ENCODE data around the gene CARNS1.
A peak's percentile ranks its signal among the peaks of the same experiment; 100 is the strongest.

Gene CARNS1

DNA sequence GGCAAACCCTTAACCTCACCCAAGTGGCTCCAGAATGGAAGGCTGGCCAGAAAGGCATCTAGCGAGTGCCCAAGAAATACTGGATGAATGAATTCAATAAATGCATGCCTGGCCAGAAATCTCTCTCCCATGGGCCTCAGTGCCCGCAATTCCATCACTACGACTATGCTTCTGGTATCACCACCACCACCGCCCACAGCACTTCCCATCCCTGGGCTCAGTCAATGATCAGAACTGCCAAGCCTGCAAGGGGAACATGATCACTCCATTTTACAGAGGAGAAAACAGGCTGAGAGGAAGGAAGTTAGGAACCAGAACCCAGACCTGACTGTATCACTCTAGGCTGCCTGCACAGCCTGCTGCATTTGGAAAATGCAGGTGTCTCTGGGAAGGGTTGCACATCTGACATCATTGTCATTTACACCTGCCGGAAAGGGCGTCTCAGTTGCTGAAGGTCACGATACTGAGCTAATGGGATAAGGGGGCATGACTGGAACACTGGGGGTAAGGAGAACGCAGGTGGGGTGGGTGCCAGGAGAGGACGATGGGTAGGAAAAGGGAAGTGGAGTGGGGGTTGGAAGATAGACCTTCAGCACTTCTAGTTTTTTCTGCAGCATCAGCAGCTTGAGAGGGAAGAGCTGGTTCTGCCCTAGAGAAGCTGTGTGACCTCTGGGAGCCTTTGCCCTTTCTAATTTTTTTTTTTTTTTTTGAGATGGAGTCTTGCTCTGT lies 33.8 kb downstream of the CARNS1 start:
- no peak overlapping the region for H3K4me3 ChIP-seq
- H3K27ac ChIP-seq, result no peak overlapping the region
- TF ChIP-seq, protein P1, sequence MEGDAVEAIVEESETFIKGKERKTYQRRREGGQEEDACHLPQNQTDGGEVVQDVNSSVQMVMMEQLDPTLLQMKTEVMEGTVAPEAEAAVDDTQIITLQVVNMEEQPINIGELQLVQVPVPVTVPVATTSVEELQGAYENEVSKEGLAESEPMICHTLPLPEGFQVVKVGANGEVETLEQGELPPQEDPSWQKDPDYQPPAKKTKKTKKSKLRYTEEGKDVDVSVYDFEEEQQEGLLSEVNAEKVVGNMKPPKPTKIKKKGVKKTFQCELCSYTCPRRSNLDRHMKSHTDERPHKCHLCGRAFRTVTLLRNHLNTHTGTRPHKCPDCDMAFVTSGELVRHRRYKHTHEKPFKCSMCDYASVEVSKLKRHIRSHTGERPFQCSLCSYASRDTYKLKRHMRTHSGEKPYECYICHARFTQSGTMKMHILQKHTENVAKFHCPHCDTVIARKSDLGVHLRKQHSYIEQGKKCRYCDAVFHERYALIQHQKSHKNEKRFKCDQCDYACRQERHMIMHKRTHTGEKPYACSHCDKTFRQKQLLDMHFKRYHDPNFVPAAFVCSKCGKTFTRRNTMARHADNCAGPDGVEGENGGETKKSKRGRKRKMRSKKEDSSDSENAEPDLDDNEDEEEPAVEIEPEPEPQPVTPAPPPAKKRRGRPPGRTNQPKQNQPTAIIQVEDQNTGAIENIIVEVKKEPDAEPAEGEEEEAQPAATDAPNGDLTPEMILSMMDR (IDR thresholded peaks at IDR 0.05), result no peak
- DNase-seq (ENCODE audit: low spot score), result no peak

DNA sequence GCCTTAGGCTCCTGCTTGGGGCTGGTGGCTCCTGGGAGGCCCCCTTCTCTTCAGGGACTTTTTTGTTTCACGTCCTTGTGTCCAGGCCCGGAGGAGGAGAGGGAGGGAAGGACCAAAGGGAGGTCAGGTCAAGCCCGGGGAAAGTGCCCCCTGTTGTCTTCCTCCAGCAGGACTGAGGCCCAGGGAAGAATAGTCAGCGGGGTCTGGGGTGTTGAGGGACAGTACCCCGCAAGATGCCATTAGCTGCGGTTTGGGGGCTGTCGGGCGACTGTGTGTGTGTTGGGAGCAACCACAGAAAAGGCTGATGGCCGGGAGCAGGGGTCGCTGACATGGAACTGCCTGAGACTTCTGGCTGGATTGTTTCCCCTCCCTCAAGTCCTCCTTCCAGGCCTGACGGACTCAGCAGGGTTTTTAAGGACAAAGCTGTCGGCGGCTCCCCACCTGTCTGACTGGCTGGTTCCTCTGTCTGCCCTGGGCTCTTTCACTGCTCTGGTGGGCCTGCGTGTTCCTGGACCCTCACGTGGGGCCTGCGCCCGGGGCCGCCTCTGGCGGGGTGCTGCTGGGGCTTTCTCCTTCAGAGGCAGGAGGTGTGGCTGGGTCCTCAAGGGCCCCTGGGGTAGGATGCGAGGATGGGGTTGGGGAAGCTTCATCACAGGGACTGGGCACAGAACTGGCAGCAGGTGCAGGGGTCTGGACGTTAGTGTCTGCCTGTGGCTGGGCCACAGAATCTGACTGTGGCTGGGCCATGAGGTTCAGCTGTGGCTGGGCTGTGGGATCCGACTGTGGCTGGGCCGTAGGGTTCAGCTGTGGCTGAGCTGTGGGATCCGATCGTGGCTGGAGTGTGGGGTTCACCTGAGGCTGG lies 35.5 kb downstream of the CARNS1 start:
- Histone ChIP-seq H3K4me3 (no peak overlapping the region), H3K27ac (no peak overlapping the region)
- DNase-seq (ENCODE audit: low spot score), result no peak
- TF ChIP-seq, protein P1 (IDR thresholded peaks at IDR 0.05), result no peak

DNA sequence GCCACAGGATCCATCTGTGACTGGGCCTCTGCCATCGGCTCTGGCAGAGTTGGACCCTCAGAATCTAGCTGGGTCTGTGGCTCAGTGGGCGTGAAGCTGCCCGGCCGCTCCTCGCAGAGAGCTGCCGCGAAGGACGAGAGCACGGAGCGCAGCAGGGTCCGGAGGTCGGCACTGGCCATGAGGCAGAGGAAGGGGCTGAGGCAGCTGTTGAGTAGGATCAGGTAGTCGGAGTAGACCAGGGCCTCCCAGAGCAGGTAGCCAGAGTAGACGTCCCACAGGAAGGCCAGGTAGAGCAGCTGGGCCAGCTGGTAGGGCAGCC lies 36.1 kb downstream of the CARNS1 start:
- TF ChIP-seq, protein P1 (IDR thresholded peaks at IDR 0.05), result no peak
- Histone ChIP-seq H3K4me3 (no peak overlapping the region), H3K27ac (peak overlapping the region in 1 of 2 donors; percentile 65)
- no peak for DNase-seq (ENCODE audit: low spot score)

DNA sequence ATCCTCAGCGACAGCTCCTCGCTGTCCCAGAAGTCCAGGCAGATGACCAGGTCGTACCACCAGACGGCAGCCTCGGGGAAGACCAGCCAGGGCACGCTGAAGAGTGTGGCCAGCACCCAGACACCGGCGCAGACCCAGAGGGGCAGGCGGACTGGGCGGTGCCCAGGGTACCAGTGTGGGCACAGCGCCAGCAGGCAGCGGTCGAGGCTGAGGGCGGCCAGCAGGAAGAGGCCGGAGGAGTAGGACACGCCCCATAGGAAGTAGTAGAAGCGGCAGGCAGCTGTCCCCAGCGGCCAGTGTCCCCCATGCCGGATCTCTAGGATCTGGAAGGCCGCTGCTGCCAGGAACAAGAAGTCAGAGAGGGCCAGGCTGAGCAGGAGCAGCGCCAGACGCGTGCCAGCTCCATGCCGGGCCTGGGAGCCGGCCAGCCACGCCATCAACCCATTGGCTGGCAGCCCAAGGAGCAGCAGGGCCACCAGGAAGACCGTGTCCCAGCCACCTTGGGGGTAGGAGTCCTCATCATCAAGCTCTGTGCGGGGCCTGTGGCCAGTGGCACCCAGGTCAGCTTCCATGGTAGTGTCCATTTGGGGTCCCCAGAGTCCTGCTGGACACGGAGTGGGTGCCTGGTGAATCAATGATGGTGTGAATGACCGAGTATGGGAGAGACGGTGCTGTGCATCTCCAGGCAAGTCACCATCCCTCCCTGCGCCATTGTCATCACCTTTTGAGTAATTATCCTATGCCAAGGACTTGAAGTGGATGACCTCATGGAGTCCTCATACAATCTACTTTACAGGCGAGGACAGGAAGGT lies 36.9 kb downstream of the CARNS1 start, which contains the start of gene GPR152:
GPR152 (minus strand) TSS at position 589 of the 812 bp plus-strand sequence; CDS start at position 584, 5 bp downstream.
- H3K27ac ChIP-seq, result peak within 1 kb of the TSS in 1 of 2 donors; percentile 65
- TF ChIP-seq, protein P1 (IDR thresholded peaks at IDR 0.05), result no peak
- no peak for DNase-seq (ENCODE audit: low spot score)
- H3K4me3 ChIP-seq, result peak within 1 kb of the TSS; percentile 44

DNA sequence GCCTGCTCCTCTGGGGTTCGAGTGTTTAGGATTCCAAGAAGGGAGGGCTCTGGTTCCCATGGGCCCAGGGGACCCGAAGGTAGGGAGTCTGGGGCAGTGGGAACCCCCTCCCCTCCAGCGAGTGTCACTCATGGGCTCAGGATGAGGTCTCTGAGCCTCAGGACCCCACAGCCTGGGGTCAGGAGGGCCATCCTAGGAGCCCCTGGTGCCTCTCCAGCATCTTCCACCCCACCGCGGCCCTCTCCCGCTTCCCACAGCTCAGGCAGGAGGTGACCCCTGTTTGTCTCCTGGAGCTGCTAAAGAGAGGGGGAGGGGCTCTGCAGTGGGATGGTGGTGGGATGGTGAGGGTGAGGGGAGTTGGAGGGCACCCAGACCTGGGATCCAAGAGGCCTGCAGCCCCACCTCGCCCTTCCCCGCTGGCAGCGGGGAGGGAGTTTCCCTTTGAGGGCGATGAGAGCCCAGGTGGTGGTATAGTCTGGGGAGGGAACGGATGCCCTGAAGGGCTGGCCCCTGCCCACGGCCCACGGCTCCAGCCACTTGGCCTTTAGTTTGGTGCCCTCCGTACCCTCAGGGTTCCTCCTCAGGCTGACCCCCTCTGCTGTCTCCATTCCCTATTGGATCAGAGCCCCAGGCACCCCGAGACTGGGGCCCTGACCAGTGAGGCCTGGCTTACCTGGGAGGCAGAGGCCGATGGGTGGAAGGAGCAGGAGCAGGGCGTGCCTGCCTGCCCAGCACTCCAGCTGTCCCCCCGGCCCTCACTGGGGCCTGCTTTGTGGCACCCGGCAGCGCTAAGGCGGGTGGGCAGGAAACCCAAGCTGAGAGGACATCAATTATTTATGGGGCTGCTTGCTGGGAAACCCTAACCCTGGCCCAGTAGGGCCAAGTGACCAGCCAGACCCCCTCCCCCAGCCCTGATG lies 38.6 kb downstream of the CARNS1 start:
- Histone ChIP-seq H3K4me3 (no peak overlapping the region), H3K27ac (no peak overlapping the region)
- TF ChIP-seq, protein P1 (IDR thresholded peaks at IDR 0.05), result no peak
- DNase-seq (ENCODE audit: low spot score), result no peak

DNA sequence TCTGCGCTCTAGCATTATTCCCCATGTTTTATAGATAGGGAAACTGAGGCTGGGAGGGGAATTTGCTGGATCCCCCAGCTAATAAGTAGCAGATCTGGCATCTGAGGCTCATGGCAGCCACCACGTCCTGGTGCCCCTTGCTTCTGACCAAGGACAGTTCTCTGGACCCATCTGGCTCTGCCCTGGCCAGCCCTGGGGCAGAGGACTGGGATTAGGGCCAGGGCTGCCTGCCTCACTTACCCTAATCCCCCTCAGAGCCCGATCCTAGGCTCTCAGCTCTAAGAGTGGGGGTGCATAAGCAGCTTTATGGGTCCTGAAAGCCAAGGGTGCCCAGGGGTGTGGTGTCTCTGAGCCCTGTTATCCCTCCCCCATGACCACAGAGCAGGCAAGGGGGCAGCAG lies 39.6 kb downstream of the CARNS1 start, which contains the start of gene CABP4:
CABP4 (plus strand) TSS at position 301 of the 400 bp plus-strand sequence; CDS start at position 371, 70 bp downstream.
- TF ChIP-seq, protein P1 (IDR thresholded peaks at IDR 0.05), result no peak
- no peak for DNase-seq (ENCODE audit: low spot score)
- Histone ChIP-seq H3K27ac (no peak within 1 kb of the TSS), H3K4me3 (no peak within 1 kb of the TSS)

Measured in coronary artery (tissue), 2 donors.